ENCODE results near the gene NUP205.

DNA sequence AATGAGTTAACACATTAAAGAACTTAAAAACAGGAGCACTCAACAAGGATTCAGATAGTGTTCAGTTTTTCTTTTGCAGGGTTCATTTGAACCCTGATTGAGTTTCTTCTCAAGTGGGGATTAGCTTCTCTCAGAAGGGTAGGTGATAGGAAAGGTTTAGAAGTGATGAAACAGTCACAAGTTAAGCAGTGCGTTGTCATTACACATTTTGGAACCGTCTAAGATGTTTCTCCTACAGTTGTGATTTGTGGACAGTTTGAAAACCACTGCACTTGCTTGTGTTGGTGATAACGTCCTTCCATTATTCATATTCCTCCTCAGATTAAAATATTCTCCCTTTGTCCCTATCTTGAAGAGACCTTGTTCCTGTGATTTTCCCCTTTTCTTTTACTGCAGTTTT is 107.3 kb downstream of the NUP205 start:
- TF ChIP-seq, protein P1, sequence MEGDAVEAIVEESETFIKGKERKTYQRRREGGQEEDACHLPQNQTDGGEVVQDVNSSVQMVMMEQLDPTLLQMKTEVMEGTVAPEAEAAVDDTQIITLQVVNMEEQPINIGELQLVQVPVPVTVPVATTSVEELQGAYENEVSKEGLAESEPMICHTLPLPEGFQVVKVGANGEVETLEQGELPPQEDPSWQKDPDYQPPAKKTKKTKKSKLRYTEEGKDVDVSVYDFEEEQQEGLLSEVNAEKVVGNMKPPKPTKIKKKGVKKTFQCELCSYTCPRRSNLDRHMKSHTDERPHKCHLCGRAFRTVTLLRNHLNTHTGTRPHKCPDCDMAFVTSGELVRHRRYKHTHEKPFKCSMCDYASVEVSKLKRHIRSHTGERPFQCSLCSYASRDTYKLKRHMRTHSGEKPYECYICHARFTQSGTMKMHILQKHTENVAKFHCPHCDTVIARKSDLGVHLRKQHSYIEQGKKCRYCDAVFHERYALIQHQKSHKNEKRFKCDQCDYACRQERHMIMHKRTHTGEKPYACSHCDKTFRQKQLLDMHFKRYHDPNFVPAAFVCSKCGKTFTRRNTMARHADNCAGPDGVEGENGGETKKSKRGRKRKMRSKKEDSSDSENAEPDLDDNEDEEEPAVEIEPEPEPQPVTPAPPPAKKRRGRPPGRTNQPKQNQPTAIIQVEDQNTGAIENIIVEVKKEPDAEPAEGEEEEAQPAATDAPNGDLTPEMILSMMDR (IDR thresholded peaks at IDR 0.05): no peak
- no peak for TF ChIP-seq EZH2 (IDR thresholded peaks at IDR 0.05; ENCODE audit: borderline replicate concordance, insufficient read depth, low read depth, low read length, poor library complexity, severe bottlenecking)
